Putamen (tissue), 1 donor: Measurements from ENCODE around the gene PLEKHA5.
"Not testable (repeated sequence)": the region's sequence is repeated elsewhere in the genome, so short reads cannot be mapped to it uniquely, and the experiment has no call there.

ENCODE experiments used
- DNase-seq: peaks from one replicate; pipeline ENCODE4 v3.0.0-alpha.2; 2016; ENCODE audit warnings: low spot score

The PLEKHA5 gene

GRCh38 chr12:19284658-19285057 is 155.1 kb downstream of the PLEKHA5 start:
- no peak for DNase-seq

- DNase-seq = no peak
These were observed 156.4 kb downstream of the PLEKHA5 start for GRCh38 chr12:19285793-19286448.

- DNase-seq = no peak
These were observed 157.8 kb downstream of the PLEKHA5 start for GRCh38 chr12:19287302-19287701.

- DNase-seq = no peak
These were observed 158.6 kb downstream of the PLEKHA5 start for GRCh38 chr12:19288161-19288560.

- no peak for DNase-seq
These were observed 159.2 kb downstream of the PLEKHA5 start for GRCh38 chr12:19288603-19289244.

- DNase-seq = no peak
These were observed 169.5 kb downstream of the PLEKHA5 start for GRCh38 chr12:19298836-19299605.

GRCh38 chr12:19299765-19300164 is 170.2 kb downstream of the PLEKHA5 start:
- peak; percentile 35 for DNase-seq

GRCh38 chr12:19301223-19301622 is 171.7 kb downstream of the PLEKHA5 start:
- DNase-seq = no peak

GRCh38 chr12:19301688-19302087 is 172.2 kb downstream of the PLEKHA5 start:
- DNase-seq = no peak

GRCh38 chr12:19302100-19302640 is 172.6 kb downstream of the PLEKHA5 start:
- no peak for DNase-seq

GRCh38 chr12:19303496-19303895 is 174.0 kb downstream of the PLEKHA5 start:
- DNase-seq = no peak

GRCh38 chr12:19304149-19304750 is 174.7 kb downstream of the PLEKHA5 start:
- no peak for DNase-seq

- not testable (repeated sequence) for DNase-seq
These were observed 176.1 kb downstream of the PLEKHA5 start for GRCh38 chr12:19305621-19306020.

- no peak for DNase-seq
These were observed 176.8 kb downstream of the PLEKHA5 start for GRCh38 chr12:19306366-19306765.

GRCh38 chr12:19307451-19307850 is 177.9 kb downstream of the PLEKHA5 start:
- no peak for DNase-seq

- no peak for DNase-seq
These were observed 181.6 kb downstream of the PLEKHA5 start for GRCh38 chr12:19311165-19311564.

- DNase-seq = no peak
These were observed 183.1 kb downstream of the PLEKHA5 start for GRCh38 chr12:19312637-19313036.

GRCh38 chr12:19316425-19316824 is 186.9 kb downstream of the PLEKHA5 start:
- no peak for DNase-seq

- DNase-seq = no peak
These were observed 192.8 kb downstream of the PLEKHA5 start for GRCh38 chr12:19322376-19322775.

- no peak for DNase-seq
These were observed 194.3 kb downstream of the PLEKHA5 start for GRCh38 chr12:19323805-19324204.

GRCh38 chr12:19326102-19326501 is 196.6 kb downstream of the PLEKHA5 start:
- no peak for DNase-seq

- no peak for DNase-seq
These were observed 202.7 kb downstream of the PLEKHA5 start for GRCh38 chr12:19332196-19332595.
